Liver (tissue), 9 donors: ENCODE data around the gene NRG2. TPM values are rescaled to one million over a fixed set of nuclear protein-coding genes. Genes with fewer than 3 reads are reported as not detected.

ENCODE experiments used
- DNase-seq: peaks from one replicate; pipeline ENCODE4 v3.0.0-alpha.2; 2017; ENCODE audit warnings: low spot score
- H3K27ac ChIP-seq, 2 donors: one replicate each; pipeline ENCODE4 v1.7.0; 2013; ENCODE audit warnings: inconsistent platforms in 2 of 2, low read length in 2 of 2, control low read depth in 1 of 2, low read depth in 1 of 2, mild to moderate bottlenecking in 1 of 2
- H3K27me3 ChIP-seq, 4 donors: one replicate each; pipeline versions ENCODE4 v1.6.1 to v1.7.0; 2013; ENCODE audit warnings: low read length in 3 of 4, inconsistent platforms in 1 of 4, mild to moderate bottlenecking in 1 of 4, moderate library complexity in 1 of 4; ENCODE audit not compliant: control insufficient read depth in 4 of 4, insufficient read depth in 4 of 4
- H3K36me3 ChIP-seq, 4 donors: one replicate each; pipeline versions ENCODE4 v1.6.1 to v1.7.0; 2013; ENCODE audit warnings: low read length in 3 of 4, mild to moderate bottlenecking in 3 of 4, low read depth in 1 of 4, moderate library complexity in 1 of 4; ENCODE audit not compliant: control insufficient read depth in 4 of 4, insufficient read depth in 3 of 4
- H3K4me1 ChIP-seq, 4 donors: one replicate each; pipeline versions ENCODE4 v1.6.1 to v1.7.0; 2013; ENCODE audit warnings: low read length in 3 of 4, mild to moderate bottlenecking in 3 of 4, moderate library complexity in 1 of 4; ENCODE audit not compliant: control insufficient read depth in 4 of 4, insufficient read depth in 4 of 4
- H3K4me3 ChIP-seq, 3 donors: one replicate each; pipeline versions ENCODE4 v1.6.1 to v1.7.0; 2013; ENCODE audit warnings: low read length in 3 of 3, control low read depth in 1 of 3, low read depth in 1 of 3, mild to moderate bottlenecking in 1 of 3
- H3K9ac ChIP-seq, 2 donors: one replicate each; pipeline ENCODE4 v1.7.0; 2013; ENCODE audit warnings: low read length in 2 of 2, mild to moderate bottlenecking in 2 of 2, moderate library complexity in 2 of 2, control low read depth in 1 of 2, low read depth in 1 of 2
- H3K9me3 ChIP-seq, 4 donors: one replicate each; pipeline versions ENCODE4 v1.6.1 to v1.7.0; 2013; ENCODE audit warnings: low read length in 3 of 4; ENCODE audit not compliant: control insufficient read depth in 4 of 4
- EGR1 ChIP-seq, 2 donors: IDR thresholded peaks; 2 replicates each; pipeline ENCODE4 v1.6.1; 2016 to 2018; ENCODE audit warnings: antibody characterized with exemption in 2 of 2, low read depth in 2 of 2
- FOXA1 ChIP-seq: IDR thresholded peaks from 2 replicates; pipeline ENCODE4 v1.6.1; 2016; ENCODE audit warnings: antibody characterized with exemption
- FOXA2 ChIP-seq: IDR thresholded peaks from 2 replicates; pipeline ENCODE4 v1.6.1; 2016; ENCODE audit warnings: antibody characterized with exemption
- GABPA ChIP-seq, 2 donors: IDR thresholded peaks in 1 of 2; conservative IDR thresholded peaks in 1 of 2; 2 replicates each; pipeline ENCODE4 v1.6.1; 2016; ENCODE audit warnings: antibody characterized with exemption in 2 of 2, mild to moderate bottlenecking in 1 of 2, moderate library complexity in 1 of 2
- HNF4A ChIP-seq, 2 donors: conservative IDR thresholded peaks; 2 replicates each; pipeline ENCODE4 v1.6.1; 2016; ENCODE audit warnings: antibody characterized with exemption in 2 of 2, mild to moderate bottlenecking in 2 of 2
- HNF4G ChIP-seq: IDR thresholded peaks from 2 replicates; pipeline ENCODE4 v1.6.1; 2016; ENCODE audit warnings: antibody characterized with exemption
- JUND ChIP-seq, 2 donors: IDR thresholded peaks; 2 replicates each; pipeline ENCODE4 v1.6.1; 2016; ENCODE audit warnings: antibody characterized with exemption in 2 of 2
- NR2F2 ChIP-seq: IDR thresholded peaks from 2 replicates; pipeline ENCODE4 v1.6.1; 2016; ENCODE audit warnings: antibody characterized with exemption
- RAD21 ChIP-seq, 2 donors: IDR thresholded peaks; 2 replicates each; pipeline ENCODE4 v1.6.1; 2016; ENCODE audit warnings: antibody characterized with exemption in 2 of 2, mild to moderate bottlenecking in 2 of 2
- RXRA ChIP-seq, 2 donors: IDR thresholded peaks; 2 replicates each; pipeline ENCODE4 v1.6.1; 2017 to 2018; ENCODE audit warnings: antibody characterized with exemption in 2 of 2, mild to moderate bottlenecking in 1 of 2
- SP1 ChIP-seq: IDR thresholded peaks from 2 replicates; pipeline ENCODE4 v1.6.1; 2018; ENCODE audit warnings: antibody characterized with exemption, mild to moderate bottlenecking
- TAF1 ChIP-seq: conservative IDR thresholded peaks from 2 replicates; pipeline ENCODE4 v1.6.1; 2016; ENCODE audit warnings: antibody characterized with exemption, mild to moderate bottlenecking
- YY1 ChIP-seq: IDR thresholded peaks from 2 replicates; pipeline ENCODE4 v1.6.1; 2016; ENCODE audit warnings: antibody characterized with exemption, mild to moderate bottlenecking
- WGBS: extraction: QIAGEN DNeasy Blood & Tissue Kit; methylation state at CpG from one replicate; pipeline ENCODE4 v1.1.7; 2013; 5-methylcytosine and 5-hydroxymethylcytosine counted together
- polyA plus RNA-seq, 2 donors: library from polyadenylated mRNA; stranded (reverse) in 1 of 2; unstranded in 1 of 2; fragments of 200-250 nt in 1 of 2; fragments of >200 nt in 1 of 2; fragmentation: Nextera tagmentation in 1 of 2; extraction: Ambion mirVana in 1 of 2; gene quantifications; one replicate each; pipeline versions ENCODE4 v1.2.1 to v1.2.3, GENCODE V29; 2013 to 2015
- total RNA-seq, 2 donors: library from RNA; depleted of rRNA; stranded (reverse); fragments of >200 nt; gene quantifications; one replicate each; pipeline ENCODE4 v1.2.3, GENCODE V29; 2014
- TF ChIP-seq, protein P1 (sequence below): IDR thresholded peaks from 2 replicates; pipeline ENCODE4 v1.6.1; 2016; ENCODE audit warnings: antibody characterized with exemption, mild to moderate bottlenecking
- TF ChIP-seq, protein P2 (sequence below): IDR thresholded peaks from 2 replicates; pipeline ENCODE4 v1.6.1; 2016; ENCODE audit warnings: antibody characterized with exemption
- TF ChIP-seq, protein P3 (sequence below): IDR thresholded peaks from 2 replicates; pipeline ENCODE4 v1.6.1; 2016; ENCODE audit warnings: antibody characterized with exemption
- TF ChIP-seq, protein P4 (sequence below): IDR thresholded peaks from 2 replicates; pipeline ENCODE4 v1.6.1; 2016; ENCODE audit warnings: antibody characterized with exemption
- TF ChIP-seq, protein P5 (sequence below): fragments of 150-350 bp; IDR thresholded peaks from 2 replicates; pipeline ENCODE4 v1.5.1; 2017; ENCODE audit warnings: improper control_type of control experiment, low read depth, low read length; ENCODE audit not compliant: missing input control
- donor health status: healthy.
- donor health status: healthy.
- donor health status: healthy.
- donor health status: healthy.
- donor health status: healthy.

The NRG2 gene
- total and polyA plus RNA-seq, 4 donors = 0.07 to 0.08 TPM; not detected in 2

DNA sequence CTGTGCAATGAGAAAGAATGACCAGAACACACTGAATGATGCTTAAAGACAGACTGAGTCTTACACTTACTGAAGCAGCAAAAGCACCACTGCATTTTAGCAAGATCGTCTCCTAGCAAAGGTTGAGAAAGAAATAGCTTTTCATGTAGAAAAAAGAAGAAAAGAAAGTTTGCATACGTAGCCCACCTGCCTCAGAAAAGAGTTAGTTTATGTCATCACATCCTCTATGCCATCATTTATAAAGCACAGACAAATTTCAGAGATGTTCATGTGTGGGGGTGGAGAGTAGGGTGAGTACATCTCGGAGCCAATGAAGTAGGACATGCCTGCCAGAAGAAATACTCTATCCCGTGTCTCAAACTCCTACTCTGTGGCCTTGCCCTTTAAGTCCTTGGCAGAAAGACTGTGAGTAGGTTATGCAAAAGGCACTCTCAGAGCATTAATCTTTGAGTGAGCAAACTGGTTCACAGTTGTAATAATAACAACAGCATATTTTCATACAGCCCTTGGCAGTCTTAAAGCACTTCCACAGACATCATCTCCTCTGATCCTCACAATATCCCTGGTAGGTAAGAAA is 22.4 kb downstream of the NRG2 start (continued):
- TF ChIP-seq HNF4G (no peak), HNF4A (conservative IDR thresholded peaks at IDR 0.05) (no peak), NR2F2 (no peak), TAF1 (no peak), FOXA1 (no peak), JUND (IDR thresholded peaks at IDR 0.05) (no peak), YY1 (no peak), RAD21 (IDR thresholded peaks at IDR 0.05) (no peak), EGR1 (IDR thresholded peaks at IDR 0.05; ENCODE audit: low read depth in 2 of 2) (no peak), FOXA2 (no peak)

DNA sequence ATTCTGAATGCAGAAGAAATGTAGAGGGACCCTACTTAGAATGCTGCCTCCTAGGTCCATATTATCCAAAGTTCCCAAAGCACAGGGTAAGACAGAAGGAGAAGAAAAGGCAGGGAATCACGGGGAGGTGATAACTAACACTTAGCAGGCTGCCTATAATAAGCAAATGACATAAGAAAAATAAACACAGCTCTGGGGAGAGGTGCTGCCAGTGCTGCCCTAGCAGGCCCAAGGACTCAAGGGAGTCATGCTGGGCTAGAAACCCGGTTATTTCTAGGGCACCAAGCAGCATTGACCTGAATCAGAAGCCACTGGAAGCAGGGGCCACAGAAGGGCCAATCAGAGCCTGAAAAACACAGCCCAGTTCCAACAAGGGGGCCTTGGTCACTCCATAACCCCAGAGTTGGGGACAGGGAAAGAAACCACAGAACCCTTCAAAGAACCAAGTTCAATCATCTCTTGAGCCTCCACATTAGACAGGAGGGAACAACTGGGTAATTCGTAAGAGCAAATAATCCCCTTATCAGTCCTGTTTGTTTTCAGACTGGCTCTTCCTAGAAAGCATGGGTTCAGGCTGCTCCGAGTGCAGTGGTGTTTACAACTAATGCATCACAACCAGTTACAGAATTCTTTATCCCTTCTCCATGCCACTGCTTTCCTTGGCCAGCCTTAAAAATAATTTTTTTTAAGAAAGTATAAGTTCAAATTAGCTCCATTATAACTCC is 24.0 kb downstream of the NRG2 start:
- Histone ChIP-seq H3K36me3 (no peaks in the 10 kb centered on the region), H3K27me3 (no peaks in the 10 kb centered on the region), H3K4me3 (no peak overlapping the region), H3K9ac (no peak overlapping the region), H3K27ac (no peak overlapping the region), H3K9me3 (no peaks in the 10 kb centered on the region), H3K4me1 (no peaks in the 10 kb centered on the region)
- TF ChIP-seq NR2F2 = no peak
- no peak for TF ChIP-seq RAD21 (IDR thresholded peaks at IDR 0.05)
- TF ChIP-seq FOXA2 = no peak
- TF ChIP-seq, protein P1, sequence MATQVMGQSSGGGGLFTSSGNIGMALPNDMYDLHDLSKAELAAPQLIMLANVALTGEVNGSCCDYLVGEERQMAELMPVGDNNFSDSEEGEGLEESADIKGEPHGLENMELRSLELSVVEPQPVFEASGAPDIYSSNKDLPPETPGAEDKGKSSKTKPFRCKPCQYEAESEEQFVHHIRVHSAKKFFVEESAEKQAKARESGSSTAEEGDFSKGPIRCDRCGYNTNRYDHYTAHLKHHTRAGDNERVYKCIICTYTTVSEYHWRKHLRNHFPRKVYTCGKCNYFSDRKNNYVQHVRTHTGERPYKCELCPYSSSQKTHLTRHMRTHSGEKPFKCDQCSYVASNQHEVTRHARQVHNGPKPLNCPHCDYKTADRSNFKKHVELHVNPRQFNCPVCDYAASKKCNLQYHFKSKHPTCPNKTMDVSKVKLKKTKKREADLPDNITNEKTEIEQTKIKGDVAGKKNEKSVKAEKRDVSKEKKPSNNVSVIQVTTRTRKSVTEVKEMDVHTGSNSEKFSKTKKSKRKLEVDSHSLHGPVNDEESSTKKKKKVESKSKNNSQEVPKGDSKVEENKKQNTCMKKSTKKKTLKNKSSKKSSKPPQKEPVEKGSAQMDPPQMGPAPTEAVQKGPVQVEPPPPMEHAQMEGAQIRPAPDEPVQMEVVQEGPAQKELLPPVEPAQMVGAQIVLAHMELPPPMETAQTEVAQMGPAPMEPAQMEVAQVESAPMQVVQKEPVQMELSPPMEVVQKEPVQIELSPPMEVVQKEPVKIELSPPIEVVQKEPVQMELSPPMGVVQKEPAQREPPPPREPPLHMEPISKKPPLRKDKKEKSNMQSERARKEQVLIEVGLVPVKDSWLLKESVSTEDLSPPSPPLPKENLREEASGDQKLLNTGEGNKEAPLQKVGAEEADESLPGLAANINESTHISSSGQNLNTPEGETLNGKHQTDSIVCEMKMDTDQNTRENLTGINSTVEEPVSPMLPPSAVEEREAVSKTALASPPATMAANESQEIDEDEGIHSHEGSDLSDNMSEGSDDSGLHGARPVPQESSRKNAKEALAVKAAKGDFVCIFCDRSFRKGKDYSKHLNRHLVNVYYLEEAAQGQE = no peak
- no peak for TF ChIP-seq TAF1
- TF ChIP-seq FOXA1 = no peak
- TF ChIP-seq, protein P2, sequence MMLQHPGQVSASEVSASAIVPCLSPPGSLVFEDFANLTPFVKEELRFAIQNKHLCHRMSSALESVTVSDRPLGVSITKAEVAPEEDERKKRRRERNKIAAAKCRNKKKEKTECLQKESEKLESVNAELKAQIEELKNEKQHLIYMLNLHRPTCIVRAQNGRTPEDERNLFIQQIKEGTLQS = no peak
- TF ChIP-seq, protein P3, sequence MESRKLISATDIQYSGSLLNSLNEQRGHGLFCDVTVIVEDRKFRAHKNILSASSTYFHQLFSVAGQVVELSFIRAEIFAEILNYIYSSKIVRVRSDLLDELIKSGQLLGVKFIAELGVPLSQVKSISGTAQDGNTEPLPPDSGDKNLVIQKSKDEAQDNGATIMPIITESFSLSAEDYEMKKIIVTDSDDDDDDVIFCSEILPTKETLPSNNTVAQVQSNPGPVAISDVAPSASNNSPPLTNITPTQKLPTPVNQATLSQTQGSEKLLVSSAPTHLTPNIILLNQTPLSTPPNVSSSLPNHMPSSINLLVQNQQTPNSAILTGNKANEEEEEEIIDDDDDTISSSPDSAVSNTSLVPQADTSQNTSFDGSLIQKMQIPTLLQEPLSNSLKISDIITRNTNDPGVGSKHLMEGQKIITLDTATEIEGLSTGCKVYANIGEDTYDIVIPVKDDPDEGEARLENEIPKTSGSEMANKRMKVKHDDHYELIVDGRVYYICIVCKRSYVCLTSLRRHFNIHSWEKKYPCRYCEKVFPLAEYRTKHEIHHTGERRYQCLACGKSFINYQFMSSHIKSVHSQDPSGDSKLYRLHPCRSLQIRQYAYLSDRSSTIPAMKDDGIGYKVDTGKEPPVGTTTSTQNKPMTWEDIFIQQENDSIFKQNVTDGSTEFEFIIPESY = no peak
- no peak for DNase-seq
- 66% methylated on average over 4 of the region's 4 CpGs for WGBS

DNA sequence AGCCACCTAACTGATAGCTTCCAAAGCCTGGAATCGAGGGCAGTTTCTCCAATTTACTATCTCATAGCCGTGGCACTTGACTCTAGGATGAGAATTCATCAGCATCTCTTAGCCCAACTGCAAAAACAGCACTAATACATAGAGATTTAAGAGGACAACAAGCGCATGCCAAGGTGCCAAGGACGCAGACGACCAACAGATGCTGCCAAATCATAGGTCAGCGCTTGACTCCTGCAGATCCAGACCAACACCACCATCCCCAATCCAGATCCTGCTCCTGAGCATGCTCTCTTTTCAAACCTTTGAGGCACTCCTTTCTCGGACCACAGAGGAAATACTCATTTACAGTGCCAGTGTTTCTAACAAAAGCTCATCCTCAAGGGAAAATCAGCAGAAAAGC is 24.6 kb downstream of the NRG2 start:
- Histone ChIP-seq H3K4me1 (no peaks in the 10 kb centered on the region), H3K9ac (no peak overlapping the region), H3K9me3 (no peaks in the 10 kb centered on the region), H3K36me3 (no peaks in the 10 kb centered on the region), H3K27ac (no peak overlapping the region), H3K4me3 (no peak overlapping the region), H3K27me3 (no peaks in the 10 kb centered on the region)
- DNase-seq = no peak
- WGBS = 91% methylated on average over 7 of the region's 7 CpGs
- no peak for TF ChIP-seq RXRA (IDR thresholded peaks at IDR 0.05)
- no peak for TF ChIP-seq FOXA2
- TF ChIP-seq HNF4A (conservative IDR thresholded peaks at IDR 0.05) = no peak
- no peak for TF ChIP-seq JUND (IDR thresholded peaks at IDR 0.05)
- TF ChIP-seq EGR1 (IDR thresholded peaks at IDR 0.05; ENCODE audit: low read depth in 2 of 2) = no peak
- no peak for TF ChIP-seq SP1
- TF ChIP-seq, protein P4, sequence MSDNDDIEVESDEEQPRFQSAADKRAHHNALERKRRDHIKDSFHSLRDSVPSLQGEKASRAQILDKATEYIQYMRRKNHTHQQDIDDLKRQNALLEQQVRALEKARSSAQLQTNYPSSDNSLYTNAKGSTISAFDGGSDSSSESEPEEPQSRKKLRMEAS = no peak
- no peak for TF ChIP-seq HNF4G
- TF ChIP-seq YY1 = no peak
- no peak for TF ChIP-seq GABPA (IDR thresholded peaks at IDR 0.05 in 1 of 2, conservative IDR thresholded peaks at IDR 0.05 in 1 of 2)
- TF ChIP-seq, protein P2 = no peak
- TF ChIP-seq, protein P3 = no peak
- TF ChIP-seq, protein P5, sequence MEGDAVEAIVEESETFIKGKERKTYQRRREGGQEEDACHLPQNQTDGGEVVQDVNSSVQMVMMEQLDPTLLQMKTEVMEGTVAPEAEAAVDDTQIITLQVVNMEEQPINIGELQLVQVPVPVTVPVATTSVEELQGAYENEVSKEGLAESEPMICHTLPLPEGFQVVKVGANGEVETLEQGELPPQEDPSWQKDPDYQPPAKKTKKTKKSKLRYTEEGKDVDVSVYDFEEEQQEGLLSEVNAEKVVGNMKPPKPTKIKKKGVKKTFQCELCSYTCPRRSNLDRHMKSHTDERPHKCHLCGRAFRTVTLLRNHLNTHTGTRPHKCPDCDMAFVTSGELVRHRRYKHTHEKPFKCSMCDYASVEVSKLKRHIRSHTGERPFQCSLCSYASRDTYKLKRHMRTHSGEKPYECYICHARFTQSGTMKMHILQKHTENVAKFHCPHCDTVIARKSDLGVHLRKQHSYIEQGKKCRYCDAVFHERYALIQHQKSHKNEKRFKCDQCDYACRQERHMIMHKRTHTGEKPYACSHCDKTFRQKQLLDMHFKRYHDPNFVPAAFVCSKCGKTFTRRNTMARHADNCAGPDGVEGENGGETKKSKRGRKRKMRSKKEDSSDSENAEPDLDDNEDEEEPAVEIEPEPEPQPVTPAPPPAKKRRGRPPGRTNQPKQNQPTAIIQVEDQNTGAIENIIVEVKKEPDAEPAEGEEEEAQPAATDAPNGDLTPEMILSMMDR = no peak
- TF ChIP-seq TAF1 = no peak
- no peak for TF ChIP-seq NR2F2
- TF ChIP-seq FOXA1 = no peak
